GM19043 (cell line): ENCODE data around the gene MFAP4.

Experiments used
- ATAC-seq: cut with Tn5 transposase; IDR thresholded peaks from one replicate; pipeline ENCODE4 v1.9.1; 2021; ENCODE audit warnings: low read depth; ENCODE audit not compliant: unreplicated experiment

Gene MFAP4

DNA sequence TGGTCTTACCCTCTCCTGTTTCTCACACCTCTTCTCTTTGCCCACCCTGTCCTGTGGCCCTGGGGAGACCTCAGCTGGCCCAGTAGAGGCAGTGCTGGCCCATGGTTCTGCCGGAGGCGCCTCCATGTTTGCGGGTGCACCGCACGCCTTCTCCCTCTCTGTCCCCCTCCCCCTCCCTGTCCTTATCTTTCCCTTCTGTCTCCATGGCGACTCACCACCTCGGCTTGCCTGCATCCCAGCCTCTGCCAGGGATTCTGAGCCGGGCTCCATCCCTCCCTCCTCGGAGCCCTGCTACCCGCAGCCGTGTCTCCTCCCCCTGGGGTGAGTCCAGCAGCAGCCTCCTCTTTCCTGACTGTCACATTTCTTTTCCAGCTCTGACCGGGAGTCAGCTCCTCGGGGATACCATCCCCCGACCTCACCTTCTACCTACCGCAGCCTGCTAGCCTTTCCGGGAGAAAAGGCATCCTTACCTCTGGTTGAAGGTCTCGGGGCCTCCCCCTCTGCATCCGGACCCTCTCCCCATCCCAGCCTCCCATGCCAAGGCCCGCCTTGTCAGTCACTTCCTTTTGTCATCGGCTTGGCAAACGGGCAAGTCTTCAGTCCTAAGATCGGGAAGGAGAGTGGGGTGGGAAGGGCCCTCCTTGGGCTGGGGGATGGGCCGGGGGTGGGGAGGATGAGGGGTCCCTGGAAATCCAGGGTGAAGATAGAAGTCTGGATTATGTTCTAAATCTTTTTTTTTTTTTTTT lies 24.1 kb upstream of the MFAP4 start, which contains the start of gene RNF112:
Gene RNF112 (plus strand): TSS at position 358 of the 746 bp plus-strand sequence. CDS start 177 bp downstream, at position 535.
- ATAC-seq, result no peak

GRCh38 chr17:19410091-19410490 lies 23.1 kb upstream of the MFAP4 start:
- no peak for ATAC-seq

DNA sequence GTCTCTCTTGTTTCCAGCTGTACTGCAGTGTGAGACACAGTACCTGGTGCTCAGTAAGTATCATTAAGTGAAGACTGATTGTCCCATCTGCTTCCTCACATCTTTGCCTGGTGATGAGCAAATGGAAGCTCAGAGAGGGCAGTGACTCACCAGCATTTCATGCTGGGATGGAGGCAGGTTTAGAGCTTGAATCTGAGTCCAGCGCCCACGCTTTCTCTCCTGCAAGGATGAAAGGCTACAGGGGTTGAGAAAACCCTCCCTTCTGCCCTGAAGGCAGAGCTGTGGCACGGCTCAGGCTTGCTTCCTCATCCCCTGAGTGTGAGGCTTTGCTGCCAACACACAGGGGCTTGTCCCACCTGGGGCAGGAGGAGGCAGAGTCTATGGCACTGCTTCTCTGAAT lies 22.5 kb upstream of the MFAP4 start:
- ATAC-seq, result no peak

DNA sequence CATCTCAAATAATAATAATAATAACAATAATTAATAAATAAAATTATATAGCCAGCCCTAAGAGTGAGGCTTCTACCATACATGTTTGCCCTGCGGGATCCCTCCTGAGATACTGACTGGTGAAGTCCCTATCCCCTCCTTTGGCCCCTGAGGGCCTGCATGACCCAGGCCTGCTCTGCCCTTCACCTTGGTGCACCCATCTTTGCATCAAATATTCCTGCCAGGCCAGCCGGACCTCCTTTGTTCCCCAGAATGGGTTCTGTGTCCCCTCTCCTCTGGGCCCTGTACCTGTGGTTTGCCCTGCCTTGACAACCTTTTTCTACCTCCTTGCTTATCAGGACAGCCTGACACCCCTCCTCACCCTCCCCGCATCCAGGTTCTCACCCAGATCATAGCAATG lies 22.1 kb upstream of the MFAP4 start:
- ATAC-seq, result no peak

DNA sequence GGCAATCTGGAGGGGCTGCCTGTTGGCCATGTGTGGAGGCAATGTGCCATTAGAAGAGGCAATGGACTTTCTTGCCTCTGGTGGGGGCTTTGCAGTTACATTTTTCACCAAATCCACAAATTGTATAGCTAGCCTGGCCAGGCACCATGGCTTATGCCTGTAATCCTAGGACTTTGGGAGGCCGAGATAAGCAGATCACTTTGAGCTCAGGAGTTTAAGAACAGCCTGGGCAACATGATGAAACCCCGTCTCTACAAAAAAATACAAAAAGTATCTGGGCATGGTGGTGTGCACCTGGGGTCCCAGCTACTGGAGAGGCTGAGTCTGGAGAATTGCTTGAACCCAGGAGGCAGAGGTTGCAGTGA lies 21.3 kb upstream of the MFAP4 start:
- ATAC-seq, result no peak

- no peak for ATAC-seq
Observed at GRCh38 chr17:19407601-19408345, 20.8 kb upstream of the MFAP4 start.

DNA sequence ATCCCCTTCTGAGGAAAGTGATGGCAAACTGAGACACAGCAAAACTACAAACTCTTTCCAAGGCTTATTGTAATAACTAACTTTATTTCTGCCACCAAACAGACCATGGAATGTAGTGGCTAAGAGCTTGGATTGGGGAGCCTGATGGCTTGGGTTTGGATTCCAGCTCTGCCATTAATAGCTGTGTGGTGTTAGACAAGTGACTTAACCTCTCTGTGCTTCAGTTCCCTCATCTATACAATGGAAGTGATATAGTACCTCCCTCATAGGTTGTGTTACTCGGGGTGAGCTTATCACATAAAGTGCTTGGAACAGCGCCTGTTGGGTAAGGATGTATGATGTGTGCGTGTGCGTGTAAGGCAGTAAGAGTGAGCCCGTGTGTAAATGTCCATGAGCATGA lies 18.1 kb upstream of the MFAP4 start:
- ATAC-seq, result no peak

DNA sequence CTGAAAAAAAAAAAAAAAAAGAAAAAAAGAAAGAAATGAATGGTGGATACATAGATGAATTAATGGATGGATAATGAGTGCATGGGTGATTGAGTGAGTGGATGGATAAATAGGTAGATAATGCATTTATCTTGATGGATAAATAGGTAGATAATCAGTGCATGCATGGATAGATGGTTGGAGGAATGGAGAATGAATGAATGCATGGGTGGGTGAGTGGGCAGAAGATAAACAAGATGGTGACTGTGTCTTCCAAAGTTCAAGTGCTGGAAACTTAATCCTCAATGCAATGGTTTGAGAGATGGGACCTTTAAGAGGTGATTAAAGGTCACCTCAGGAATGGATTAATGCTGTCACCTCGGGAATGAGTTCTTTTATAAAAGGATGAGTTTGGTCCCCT lies 17.3 kb upstream of the MFAP4 start:
- ATAC-seq, result no peak

DNA sequence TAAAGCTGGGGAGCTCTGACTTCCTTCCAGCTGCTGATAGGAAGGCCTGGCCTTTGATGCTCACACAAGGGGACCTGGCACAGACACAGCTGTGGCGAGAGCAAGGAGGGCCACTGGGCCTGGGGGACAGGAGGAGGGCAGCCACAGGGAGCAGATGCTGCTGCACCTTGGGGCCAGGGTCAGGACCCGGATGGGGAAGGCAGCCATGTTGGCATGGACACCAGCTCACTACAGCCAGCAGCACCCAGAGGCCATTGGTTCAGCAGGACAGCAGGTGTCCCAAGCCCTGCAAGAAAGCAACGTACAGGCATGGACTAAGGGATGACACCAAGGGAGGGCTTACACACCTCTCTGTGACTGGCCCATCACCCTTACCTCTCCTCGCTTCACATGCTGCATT lies 16.0 kb upstream of the MFAP4 start:
- no peak for ATAC-seq

GRCh38 chr17:19402171-19402570 lies 15.2 kb upstream of the MFAP4 start:
- ATAC-seq, result no peak

DNA sequence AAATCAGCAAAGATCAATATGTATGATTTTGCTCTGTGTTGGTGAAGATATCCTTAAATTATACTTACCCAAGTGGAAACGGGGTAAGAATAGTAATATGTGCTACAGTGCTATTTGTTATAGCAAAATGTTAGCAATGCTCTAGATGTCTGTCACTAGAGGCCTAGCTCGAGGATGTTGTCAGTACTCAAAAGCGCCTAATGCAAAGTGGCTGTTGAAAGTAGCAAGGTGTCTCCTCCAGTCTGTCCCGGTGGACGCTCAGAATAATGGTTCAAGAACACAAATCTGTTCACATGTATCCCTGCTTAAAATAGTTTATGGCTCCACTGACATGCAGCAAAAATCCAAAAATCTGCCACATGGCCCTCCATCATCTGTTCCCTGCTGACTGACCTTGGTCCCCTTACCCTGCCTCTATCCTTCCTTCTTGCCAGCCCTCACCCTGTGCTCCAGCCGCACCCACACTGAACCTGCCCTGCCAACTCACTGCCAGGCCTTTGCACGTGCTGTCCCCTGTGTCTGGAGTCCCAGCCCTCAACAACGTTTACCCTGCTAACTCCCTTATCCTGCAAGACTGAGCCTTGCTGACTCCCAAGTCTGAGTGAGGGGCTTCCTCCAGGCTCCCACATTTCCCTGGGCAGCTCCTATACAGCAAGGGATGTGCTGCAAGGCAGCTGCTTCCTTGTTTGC lies 14.5 kb upstream of the MFAP4 start:
- no peak for ATAC-seq

DNA sequence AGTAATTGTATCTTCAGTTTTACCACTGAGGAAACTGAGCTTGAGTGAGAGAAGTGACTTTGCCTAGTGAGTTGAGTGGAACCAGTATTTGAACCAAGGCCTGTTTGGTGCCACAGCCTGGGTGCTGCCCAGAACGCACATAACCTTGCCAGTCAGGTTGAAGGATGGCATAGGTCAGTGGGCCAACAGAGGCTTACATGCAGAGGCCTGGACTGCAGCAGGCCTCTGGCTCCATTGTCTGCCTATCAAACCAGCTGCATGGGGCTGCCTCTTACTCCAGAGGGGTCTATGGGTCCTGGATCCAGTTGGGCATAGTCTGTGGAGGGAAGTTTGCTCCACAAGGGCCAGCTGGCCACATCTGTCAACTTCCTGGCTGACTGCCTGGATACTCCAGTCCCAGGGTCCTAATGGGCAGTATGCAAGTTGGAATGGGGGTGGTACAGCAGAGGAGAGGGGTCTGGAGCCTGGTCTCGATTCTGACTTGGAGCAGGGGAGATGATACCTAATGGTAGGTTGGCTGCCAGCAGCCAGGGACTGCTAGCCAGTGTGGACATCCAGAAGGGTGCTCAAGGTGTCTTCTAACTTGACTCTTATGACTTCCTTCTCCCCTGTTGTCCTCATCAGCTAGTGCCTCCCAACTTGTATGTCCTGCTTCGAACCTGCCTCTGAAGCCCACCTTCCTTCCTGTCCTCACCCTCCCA lies 12.9 kb upstream of the MFAP4 start:
- no peak for ATAC-seq

DNA sequence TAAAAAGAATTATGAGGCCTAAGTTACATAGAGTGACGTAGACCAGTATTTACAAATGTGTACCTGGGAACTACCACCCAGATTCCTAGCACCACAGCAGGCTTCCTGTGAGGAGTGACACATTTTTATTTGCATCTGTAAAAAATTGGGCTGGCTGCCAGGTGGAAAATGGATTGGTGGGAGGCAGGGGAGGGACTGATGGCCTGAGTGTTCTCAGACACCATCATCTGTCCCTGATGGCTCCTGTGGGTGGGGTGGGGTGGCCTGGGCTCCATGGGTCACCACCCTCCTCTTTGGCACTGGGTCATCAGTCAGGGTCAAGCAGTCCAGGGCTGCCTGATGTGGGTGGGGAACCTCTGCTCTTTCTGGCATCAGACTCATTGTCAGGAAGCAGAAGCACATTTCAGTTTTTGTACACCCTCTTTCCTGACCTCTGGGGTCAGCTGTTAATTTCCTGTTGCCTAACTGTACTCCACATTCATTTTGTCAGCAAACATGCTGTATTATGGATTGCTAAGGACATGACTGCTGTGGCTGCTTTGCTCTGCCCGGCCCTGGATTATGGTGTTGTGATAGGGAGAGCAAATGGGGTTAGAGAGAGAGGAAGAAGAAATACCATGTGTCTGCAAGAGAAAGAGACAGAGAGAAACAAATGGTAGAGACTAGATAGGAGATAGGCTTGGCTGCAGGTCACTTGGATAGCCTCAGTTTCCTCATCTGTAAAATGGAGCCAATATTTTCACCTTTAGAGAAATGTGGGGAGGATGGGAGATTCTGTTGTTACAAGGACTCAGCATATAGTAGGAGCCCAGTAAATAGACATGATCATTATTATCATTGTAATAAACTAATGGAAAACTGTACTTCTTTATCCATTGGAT lies 11.6 kb upstream of the MFAP4 start:
- no peak for ATAC-seq

DNA sequence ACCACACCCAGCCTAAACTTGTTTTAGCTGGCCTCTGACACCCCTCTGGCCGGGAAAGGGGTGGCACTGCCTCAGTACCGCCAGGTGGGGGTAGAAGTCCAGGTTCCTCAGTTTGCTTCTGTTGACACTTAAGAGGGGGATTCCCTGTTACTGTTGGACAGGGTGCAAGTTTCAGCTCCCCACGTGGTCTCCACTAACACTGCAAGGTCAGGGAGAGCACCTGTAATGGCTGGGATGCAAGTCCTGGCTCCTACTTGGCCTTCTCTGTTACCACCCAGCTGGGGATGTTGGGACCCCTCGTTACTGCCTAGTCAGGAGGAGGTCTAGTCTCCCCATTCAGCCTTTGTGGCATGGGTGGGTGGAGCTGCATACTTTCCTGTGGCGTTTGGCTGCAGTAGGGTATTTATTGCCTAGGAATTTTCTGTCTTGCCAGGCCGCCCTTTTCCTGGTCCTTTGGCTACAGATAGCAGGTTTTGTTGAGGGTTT lies 10.6 kb upstream of the MFAP4 start:
- ATAC-seq, result no peak

DNA sequence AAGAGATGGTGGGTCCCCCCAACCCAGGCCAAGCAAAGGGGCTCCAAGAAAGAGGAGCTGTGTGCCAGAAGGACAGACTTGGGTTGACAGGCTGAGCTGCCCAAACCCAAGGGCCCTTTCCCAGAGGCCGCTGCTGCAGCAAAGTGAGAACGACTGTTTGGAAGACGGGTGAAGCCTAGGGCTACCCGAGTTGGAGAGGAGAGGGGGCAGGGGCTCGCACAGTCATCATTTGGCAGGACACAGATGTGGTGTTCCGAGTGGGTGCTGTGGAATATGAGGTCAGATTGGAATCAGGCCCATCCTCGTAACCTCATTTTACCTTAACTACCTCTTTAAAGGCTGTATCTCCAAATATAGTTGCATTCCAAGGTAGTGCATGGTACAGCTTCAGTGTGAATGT lies 5.3 kb upstream of the MFAP4 start:
- ATAC-seq, result no peak

GRCh38 chr17:19391432-19391831 lies 4.4 kb upstream of the MFAP4 start:
- ATAC-seq, result no peak

DNA sequence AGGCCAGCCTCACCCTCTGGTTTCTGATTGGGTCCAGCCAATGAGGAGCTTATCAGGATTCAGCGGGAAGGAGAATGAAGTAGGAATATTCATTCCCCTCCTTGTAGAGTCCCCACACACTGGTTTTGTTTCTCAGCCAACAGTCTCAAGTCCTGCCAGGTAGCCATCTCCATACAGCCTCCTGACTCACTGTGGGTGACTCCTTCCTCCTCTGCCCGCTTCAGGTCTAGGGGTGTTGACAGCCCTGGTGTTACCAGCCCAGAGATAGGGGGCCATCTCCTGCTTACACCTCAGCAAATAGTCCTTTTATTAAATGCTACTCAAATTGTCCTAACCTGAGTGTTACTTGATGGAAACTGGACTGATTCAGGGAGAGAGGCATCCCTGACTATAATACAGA lies 4.0 kb upstream of the MFAP4 start:
- no peak for ATAC-seq

DNA sequence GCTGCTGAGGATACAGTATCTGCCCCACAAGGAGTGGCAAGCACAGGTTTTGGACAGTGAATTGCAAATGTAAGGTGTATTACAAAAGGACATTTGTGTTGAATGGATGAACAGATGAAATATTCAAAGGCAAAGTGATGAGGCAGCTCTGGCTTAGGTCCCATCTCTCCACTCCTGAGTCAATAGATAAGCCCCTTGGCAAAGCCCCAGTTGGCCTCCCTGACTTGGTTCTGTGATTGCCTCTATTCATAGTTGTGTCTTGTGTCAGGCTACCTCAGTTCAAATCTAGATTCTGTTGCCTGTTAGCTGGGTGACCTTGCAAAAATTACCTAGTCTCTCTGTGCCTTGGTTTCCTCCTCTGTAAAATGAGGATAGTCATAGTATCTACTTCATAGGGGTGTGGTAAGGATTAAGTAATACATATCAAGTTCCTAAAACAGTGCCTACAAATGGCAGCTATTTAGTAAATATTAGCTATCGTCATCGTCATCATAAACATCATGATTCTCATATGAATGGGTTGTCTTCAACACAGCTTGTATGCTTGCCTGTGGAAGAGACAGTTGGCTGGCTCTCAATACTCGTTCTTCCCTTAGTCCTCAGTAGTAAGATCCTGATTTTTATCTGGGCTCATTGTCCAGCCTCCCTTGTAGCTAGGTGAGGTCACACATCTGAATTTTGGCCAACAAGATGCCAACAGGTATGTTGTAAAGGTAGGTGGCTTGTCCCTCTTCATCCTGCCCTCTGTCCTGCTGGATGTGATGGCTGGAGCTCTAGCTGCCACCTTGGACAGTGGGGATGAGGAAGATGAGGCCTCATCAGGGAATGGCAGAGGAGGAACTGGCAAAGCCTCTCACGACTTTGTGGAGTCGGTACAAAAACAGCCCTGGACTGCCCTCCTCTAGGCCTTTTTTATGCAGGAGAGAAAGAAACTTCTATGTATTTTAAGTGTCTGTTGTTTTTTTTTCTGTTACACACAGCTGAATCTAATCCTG lies 2.1 kb upstream of the MFAP4 start:
- no peak for ATAC-seq
